HepG2 (cell line): ENCODE results near the gene HSD11B2. TPM values are rescaled to one million over a fixed set of nuclear protein-coding genes. Genes with fewer than 3 reads are reported as not detected.

Experiments
- ATAC-seq: fragments of 200-7000 bp; cut with Tn5 transposase; 3 replicates; pipeline ENCODE4 v1.9.1; 2020; ENCODE audit warnings: mild to moderate bottlenecking, moderate library complexity
- BruUV-seq: library from RNA; stranded (reverse); fragments of 400-500 nt; replicated peaks from 2 replicates; lab custom pipeline; 2021; lab: Mats Ljungman, UMichigan
- CTCF ChIA-PET: fragments of 300-600 bp; formaldehyde crosslinking; extraction: SDS; loops from one replicate; lab custom pipeline; 2021; ENCODE audit warnings: low total read pairs, inconsistent platforms, low intra/inter-chr PET ratio; lab: Yijun Ruan, JAX
- POLR2A ChIA-PET: fragments of 350-600 bp; sonication (Branson Sonifier 250); formaldehyde crosslinking; loops from one replicate; lab custom pipeline; 2020; ENCODE audit warnings: antibody characterized with exemption, inconsistent platforms; lab: Yijun Ruan, JAX
- DNase-seq: peaks from one replicate; pipeline ENCODE4 v3.0.0-alpha.2; 2015; ENCODE audit warnings: low spot score
- FAIRE-seq: peaks from 3 replicates; lab custom pipeline; 2011; peaks lifted over from hg19 to GRCh38; lab: Jason Lieb, UNC
- H2AFZ ChIP-seq: one replicate; pipeline ENCODE4 v1.6.1; 2011; ENCODE audit warnings: low read length, inconsistent platforms
- H3K27ac ChIP-seq: fragments of 300-600 bp; 3 replicates; pipeline ENCODE4 v1.8.0; 2011; ENCODE audit warnings: mixed run types, mild to moderate bottlenecking, mixed read lengths, low read length, inconsistent platforms; ENCODE audit not compliant: insufficient read depth; ENCODE audit errors: extremely low read length
- H3K27me3 ChIP-seq, 2 experiments: fragments of 200-600 bp in 1 of 2; 2 replicates in 1 of 2; 3 replicates in 1 of 2; pipeline versions ENCODE4 v1.6.0 to v1.8.0; 2011; ENCODE audit warnings: low read length in 2 of 2, mild to moderate bottlenecking in 2 of 2, moderate library complexity in 2 of 2, inconsistent platforms in 1 of 2; ENCODE audit not compliant: insufficient read depth in 2 of 2, control insufficient read depth in 1 of 2
- H3K36me3 ChIP-seq, 2 experiments: fragments of 200-600 bp in 1 of 2; replicated peaks in 1 of 2; 2 replicates in 1 of 2; 3 replicates in 1 of 2; pipeline versions ENCODE4 v1.5.1 to v1.8.0; 2011; ENCODE audit warnings: low read length in 2 of 2, inconsistent platforms in 1 of 2; ENCODE audit not compliant: insufficient read depth in 2 of 2, control insufficient read depth in 1 of 2
- H3K4me1 ChIP-seq: 2 replicates; pipeline ENCODE4 v1.5.1; 2012; ENCODE audit warnings: low read length, inconsistent platforms; ENCODE audit not compliant: insufficient read depth
- H3K4me2 ChIP-seq: 2 replicates; pipeline ENCODE4 v1.6.0; 2011; ENCODE audit warnings: low read depth, low read length, inconsistent platforms
- H3K4me3 ChIP-seq, 3 experiments: fragments of 200-600 bp in 1 of 3; sonication (generic), shearing (Covaris generic) in 1 of 3; replicated peaks in 1 of 3; 2 replicates each; pipeline ENCODE4 v1.5.1; 2011 to 2016; ENCODE audit warnings: low read length in 3 of 3, inconsistent platforms in 2 of 3, low read depth in 2 of 3, mild to moderate bottlenecking in 2 of 3, control low read depth in 1 of 3, mixed read lengths in 1 of 3; ENCODE audit not compliant: insufficient read depth in 1 of 3
- H3K79me2 ChIP-seq: one replicate; pipeline ENCODE4 v1.6.1; 2011; ENCODE audit warnings: low read length, inconsistent platforms; ENCODE audit not compliant: insufficient read depth
- H3K9ac ChIP-seq: 2 replicates; pipeline ENCODE4 v1.6.0; 2011; ENCODE audit warnings: mild to moderate bottlenecking, low read depth, low read length, inconsistent platforms; ENCODE audit not compliant: insufficient read depth
- H3K9me3 ChIP-seq: 2 replicates; pipeline ENCODE4 v1.5.1; 2012; ENCODE audit warnings: mild to moderate bottlenecking, low read length
- H4K20me1 ChIP-seq: 2 replicates; pipeline ENCODE4 v1.6.0; 2011; ENCODE audit warnings: inconsistent platforms, mild to moderate bottlenecking, low read length, moderate library complexity; ENCODE audit not compliant: insufficient read depth
- CREB1 ChIP-seq, 2 experiments: fragments of 450-650 bp in 1 of 2; IDR thresholded peaks; 2 replicates each; pipeline ENCODE4 v1.6.1; 2016 to 2017; ENCODE audit warnings: control low read depth in 1 of 2, mild to moderate bottlenecking in 1 of 2, missing compliant biosample characterization in 1 of 2, missing genetic modification characterization in 1 of 2
- MEIS2 ChIP-seq: sonication (generic); formaldehyde crosslinking; IDR thresholded peaks from 2 replicates; pipeline ENCODE4 v1.9.0; 2021; ENCODE audit warnings: mild to moderate bottlenecking, missing genetic modification reagents
- MTA3 ChIP-seq: sonication (generic); formaldehyde crosslinking; IDR thresholded peaks from 2 replicates; pipeline ENCODE4 v1.4.0; 2020; ENCODE audit warnings: missing genetic modification reagents
- SAP130 ChIP-seq: IDR thresholded peaks from 2 replicates; pipeline ENCODE4 v1.6.1; 2016; ENCODE audit warnings: low read depth
- THAP9 ChIP-seq: sonication (generic); formaldehyde crosslinking; IDR thresholded peaks from 2 replicates; pipeline ENCODE4; 2020; ENCODE audit warnings: missing genetic modification reagents, mild to moderate bottlenecking, borderline replicate concordance
- ZMYM3 ChIP-seq: sonication (generic); formaldehyde crosslinking; IDR thresholded peaks from 2 replicates; pipeline ENCODE4 v1.5.1; 2020; ENCODE audit warnings: mild to moderate bottlenecking, missing genetic modification reagents
- ZNF260 ChIP-seq: sonication (generic); formaldehyde crosslinking; IDR thresholded peaks from 2 replicates; pipeline ENCODE4 v1.4.0; 2020; ENCODE audit warnings: missing genetic modification reagents, low read depth, mild to moderate bottlenecking, borderline replicate concordance
- ZNF343 ChIP-seq: sonication (generic); formaldehyde crosslinking; IDR thresholded peaks from 2 replicates; pipeline ENCODE4 v1.4.0; 2020; ENCODE audit warnings: mild to moderate bottlenecking, missing genetic modification reagents
- WGBS: methylation state at CpG from one replicate; pipeline ENCODE4 v1.1.6; 2017; ENCODE audit warnings: low lambda C conversion rate; 5-methylcytosine and 5-hydroxymethylcytosine counted together
- in situ Hi-C: cut with HindIII; loops from 2 replicates; pipeline ENCODE4 v1.10.0; 2017; ENCODE audit warnings: low pct_unique_long_range_greater_than_20kb; ENCODE audit not compliant: extremely low pct_ligation_motif_present
- intact Hi-C: fragments of 100-400 bp; cut with micrococcal nuclease; formaldehyde crosslinking; loops from one replicate; pipeline ENCODE4 v1.10.0; 2022; ENCODE audit not compliant: unreplicated experiment
- polyA plus RNA-seq, 8 experiments: library from polyadenylated mRNA; depleted of rRNA in 3 of 8; stranded (reverse) in 7 of 8; unstranded in 1 of 8; fragments of >200 nt; fragmentation: Illumina TruSeq in 4 of 8; extraction: Trizol in 4 of 8; gene quantifications; 2 replicates each; pipeline versions ENCODE4 v1.2.1 to v1.2.3, GENCODE V29; 2011 to 2016; ENCODE audit warnings: low read depth in 4 of 8, missing spikeins in 1 of 8, mixed read lengths in 1 of 8; ENCODE audit not compliant: insufficient read depth in 1 of 8
- total RNA-seq, 5 experiments: library from RNA; depleted of rRNA; stranded (reverse); fragments of >200 nt; fragmentation: Illumina TruSeq; extraction: Trizol; gene quantifications; 2 replicates each; pipeline ENCODE4 v1.2.3, GENCODE V29; 2016; ENCODE audit warnings: low read depth in 1 of 5
- TF ChIP-seq, protein P1 (sequence below): IDR thresholded peaks from 2 replicates; pipeline ENCODE4 v1.4.0; 2020; ENCODE audit warnings: mild to moderate bottlenecking, missing genetic modification reagents
- TF ChIP-seq, protein P2 (sequence below): sonication (generic); formaldehyde crosslinking; IDR thresholded peaks from 2 replicates; pipeline ENCODE4 v1.9.0; 2021; ENCODE audit warnings: missing genetic modification reagents, borderline replicate concordance
- TF ChIP-seq, protein P3 (sequence below): IDR thresholded peaks from 2 replicates; pipeline ENCODE4 v1.6.1; 2018; ENCODE audit warnings: missing genetic modification reagents, mild to moderate bottlenecking, missing compliant biosample characterization

The HSD11B2 gene
- total and polyA plus RNA-seq, 2 of the 13 experiments (the other 11 are each of a cell fraction or from before 2014, with no cell fraction given), result 8.9 to 13.6 TPM

DNA sequence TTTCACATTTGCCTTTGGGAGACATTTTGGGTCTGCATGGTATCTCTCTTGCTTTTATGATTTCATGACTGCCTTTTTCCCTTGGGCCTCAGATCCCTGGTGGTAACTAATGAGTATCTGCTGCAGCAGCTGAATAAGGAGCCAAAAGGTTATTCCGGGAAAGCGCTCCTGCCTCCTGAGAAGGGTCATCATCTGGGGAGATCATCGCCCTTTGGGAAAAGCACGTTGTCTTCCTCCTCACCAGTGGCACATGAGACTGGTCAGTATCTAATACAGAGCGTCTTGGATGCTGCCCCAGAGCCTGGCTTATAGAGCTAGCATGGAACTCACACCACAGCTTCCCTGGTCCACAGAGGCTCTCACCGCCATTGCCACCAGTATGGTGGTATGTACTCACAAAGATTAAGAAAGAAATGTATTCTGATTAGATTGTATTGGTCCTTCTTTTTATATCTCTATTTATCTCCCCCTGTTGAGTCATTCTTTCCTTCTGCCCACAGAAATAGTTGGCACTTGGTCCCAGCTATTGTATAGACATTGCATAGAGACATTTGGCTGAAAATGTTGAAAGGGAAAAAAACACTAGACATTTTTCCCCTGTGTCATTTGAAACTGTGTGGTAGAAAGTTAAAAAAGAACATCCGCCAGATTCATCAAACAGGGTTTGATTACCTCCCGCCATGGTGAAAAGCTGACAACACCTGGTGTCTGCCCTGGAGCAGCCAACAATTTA, 46.0 kb upstream of the HSD11B2 start:
- Histone ChIP-seq H3K9me3 (no peaks in the 10 kb centered on the region), H4K20me1 (no peaks in the 10 kb centered on the region), H3K79me2 (no peaks in the 10 kb centered on the region), H3K27me3 (peaks cover 8 to 50% of the 10 kb centered on the region in 2 experiments; a peak in 3 of 5 replicates), H3K27ac (no peak overlapping the region), H2AFZ (no peak overlapping the region), H3K4me2 (no peak overlapping the region), H3K9ac (no peak overlapping the region), H3K36me3 (no peaks in the 10 kb centered on the region), H3K4me1 (no peaks in the 10 kb centered on the region), H3K4me3 (no peak overlapping the region)
- FAIRE-seq (no peak), ATAC-seq (no peak), DNase-seq (no peak)
- ChIA-PET CTCF (no interaction called here), POLR2A (no interaction called here)
- 60% methylated on average over 8 of the region's 8 CpGs for WGBS
- in situ Hi-C loops (no loop called here), intact Hi-C loops (no loop called here)
- no TSS peak for BruUV-seq
- no peak for TF ChIP-seq CREB1 (IDR thresholded peaks at IDR 0.05)
- no peak for TF ChIP-seq CREB1 (CRISPR knock-in tag; IDR thresholded peaks at IDR 0.05)
- no peak for TF ChIP-seq ZMYM3
- TF ChIP-seq MEIS2 (CRISPR knock-in tag), result no peak
- no peak for TF ChIP-seq ZNF343
- TF ChIP-seq SAP130 (CRISPR knock-in tag), result no peak
- TF ChIP-seq ZNF260 (CRISPR knock-in tag), result no peak
- TF ChIP-seq, protein P1, sequence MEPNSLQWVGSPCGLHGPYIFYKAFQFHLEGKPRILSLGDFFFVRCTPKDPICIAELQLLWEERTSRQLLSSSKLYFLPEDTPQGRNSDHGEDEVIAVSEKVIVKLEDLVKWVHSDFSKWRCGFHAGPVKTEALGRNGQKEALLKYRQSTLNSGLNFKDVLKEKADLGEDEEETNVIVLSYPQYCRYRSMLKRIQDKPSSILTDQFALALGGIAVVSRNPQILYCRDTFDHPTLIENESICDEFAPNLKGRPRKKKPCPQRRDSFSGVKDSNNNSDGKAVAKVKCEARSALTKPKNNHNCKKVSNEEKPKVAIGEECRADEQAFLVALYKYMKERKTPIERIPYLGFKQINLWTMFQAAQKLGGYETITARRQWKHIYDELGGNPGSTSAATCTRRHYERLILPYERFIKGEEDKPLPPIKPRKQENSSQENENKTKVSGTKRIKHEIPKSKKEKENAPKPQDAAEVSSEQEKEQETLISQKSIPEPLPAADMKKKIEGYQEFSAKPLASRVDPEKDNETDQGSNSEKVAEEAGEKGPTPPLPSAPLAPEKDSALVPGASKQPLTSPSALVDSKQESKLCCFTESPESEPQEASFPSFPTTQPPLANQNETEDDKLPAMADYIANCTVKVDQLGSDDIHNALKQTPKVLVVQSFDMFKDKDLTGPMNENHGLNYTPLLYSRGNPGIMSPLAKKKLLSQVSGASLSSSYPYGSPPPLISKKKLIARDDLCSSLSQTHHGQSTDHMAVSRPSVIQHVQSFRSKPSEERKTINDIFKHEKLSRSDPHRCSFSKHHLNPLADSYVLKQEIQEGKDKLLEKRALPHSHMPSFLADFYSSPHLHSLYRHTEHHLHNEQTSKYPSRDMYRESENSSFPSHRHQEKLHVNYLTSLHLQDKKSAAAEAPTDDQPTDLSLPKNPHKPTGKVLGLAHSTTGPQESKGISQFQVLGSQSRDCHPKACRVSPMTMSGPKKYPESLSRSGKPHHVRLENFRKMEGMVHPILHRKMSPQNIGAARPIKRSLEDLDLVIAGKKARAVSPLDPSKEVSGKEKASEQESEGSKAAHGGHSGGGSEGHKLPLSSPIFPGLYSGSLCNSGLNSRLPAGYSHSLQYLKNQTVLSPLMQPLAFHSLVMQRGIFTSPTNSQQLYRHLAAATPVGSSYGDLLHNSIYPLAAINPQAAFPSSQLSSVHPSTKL, result no peak
- TF ChIP-seq, protein P2, sequence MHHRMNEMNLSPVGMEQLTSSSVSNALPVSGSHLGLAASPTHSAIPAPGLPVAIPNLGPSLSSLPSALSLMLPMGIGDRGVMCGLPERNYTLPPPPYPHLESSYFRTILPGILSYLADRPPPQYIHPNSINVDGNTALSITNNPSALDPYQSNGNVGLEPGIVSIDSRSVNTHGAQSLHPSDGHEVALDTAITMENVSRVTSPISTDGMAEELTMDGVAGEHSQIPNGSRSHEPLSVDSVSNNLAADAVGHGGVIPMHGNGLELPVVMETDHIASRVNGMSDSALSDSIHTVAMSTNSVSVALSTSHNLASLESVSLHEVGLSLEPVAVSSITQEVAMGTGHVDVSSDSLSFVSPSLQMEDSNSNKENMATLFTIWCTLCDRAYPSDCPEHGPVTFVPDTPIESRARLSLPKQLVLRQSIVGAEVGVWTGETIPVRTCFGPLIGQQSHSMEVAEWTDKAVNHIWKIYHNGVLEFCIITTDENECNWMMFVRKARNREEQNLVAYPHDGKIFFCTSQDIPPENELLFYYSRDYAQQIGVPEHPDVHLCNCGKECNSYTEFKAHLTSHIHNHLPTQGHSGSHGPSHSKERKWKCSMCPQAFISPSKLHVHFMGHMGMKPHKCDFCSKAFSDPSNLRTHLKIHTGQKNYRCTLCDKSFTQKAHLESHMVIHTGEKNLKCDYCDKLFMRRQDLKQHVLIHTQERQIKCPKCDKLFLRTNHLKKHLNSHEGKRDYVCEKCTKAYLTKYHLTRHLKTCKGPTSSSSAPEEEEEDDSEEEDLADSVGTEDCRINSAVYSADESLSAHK, result no peak
- no peak for TF ChIP-seq MTA3 (CRISPR knock-in tag)
- no peak for TF ChIP-seq THAP9 (CRISPR knock-in tag)
- TF ChIP-seq, protein P3, sequence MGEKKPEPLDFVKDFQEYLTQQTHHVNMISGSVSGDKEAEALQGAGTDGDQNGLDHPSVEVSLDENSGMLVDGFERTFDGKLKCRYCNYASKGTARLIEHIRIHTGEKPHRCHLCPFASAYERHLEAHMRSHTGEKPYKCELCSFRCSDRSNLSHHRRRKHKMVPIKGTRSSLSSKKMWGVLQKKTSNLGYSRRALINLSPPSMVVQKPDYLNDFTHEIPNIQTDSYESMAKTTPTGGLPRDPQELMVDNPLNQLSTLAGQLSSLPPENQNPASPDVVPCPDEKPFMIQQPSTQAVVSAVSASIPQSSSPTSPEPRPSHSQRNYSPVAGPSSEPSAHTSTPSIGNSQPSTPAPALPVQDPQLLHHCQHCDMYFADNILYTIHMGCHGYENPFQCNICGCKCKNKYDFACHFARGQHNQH, result no peak
